Measurements from ENCODE around the gene POLR1E. TPM values are rescaled to one million over a fixed set of nuclear protein-coding genes. Genes with fewer than 3 reads are reported as not detected.
A peak's percentile ranks its signal among the peaks of the same experiment; 100 is the strongest.

The POLR1E gene
- total and polyA plus RNA-seq, 10 of the 15 experiments (the other 5 are each of a cell fraction or from before 2014, with no cell fraction given) = 13.7 to 71.3 (median 50.4) TPM

DNA sequence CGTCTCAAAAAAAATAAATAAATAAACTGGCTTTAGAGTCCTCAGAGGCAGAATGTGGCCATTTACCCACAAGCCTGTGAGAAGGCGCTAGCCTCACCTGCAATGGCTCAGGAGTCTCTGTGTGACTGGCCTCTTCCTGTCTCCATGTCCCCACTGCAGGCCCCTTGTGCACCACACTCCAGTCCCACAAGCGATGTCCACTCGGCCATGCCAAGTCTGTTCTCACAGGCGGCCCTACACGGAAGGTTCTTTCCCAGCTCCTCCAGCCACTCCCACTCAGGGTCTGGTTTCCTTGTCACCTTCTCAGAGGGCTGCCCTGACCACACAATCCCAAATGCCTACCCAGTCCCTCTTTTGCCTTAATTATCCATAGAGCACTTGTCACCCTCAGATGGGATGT, 38.2 kb downstream of the POLR1E start (continued):
- TF ChIP-seq CEBPB (IDR thresholded peaks at IDR 0.05; ENCODE audit: borderline replicate concordance in 1 of 2, low read depth in 2 of 2, low read length in 2 of 2) (no peak), CREB1 (IDR thresholded peaks at IDR 0.05; ENCODE audit: low read depth) (no peak), NBN (IDR thresholded peaks at IDR 0.05) (no peak), KAT2A (conservative IDR thresholded peaks at IDR 0.05; ENCODE audit: control insufficient read depth, low read depth, low read length) (no peak), HSF1 (IDR thresholded peaks at IDR 0.05; ENCODE audit: low read depth, low read length) (no peak)
- TF ChIP-seq, protein P1, sequence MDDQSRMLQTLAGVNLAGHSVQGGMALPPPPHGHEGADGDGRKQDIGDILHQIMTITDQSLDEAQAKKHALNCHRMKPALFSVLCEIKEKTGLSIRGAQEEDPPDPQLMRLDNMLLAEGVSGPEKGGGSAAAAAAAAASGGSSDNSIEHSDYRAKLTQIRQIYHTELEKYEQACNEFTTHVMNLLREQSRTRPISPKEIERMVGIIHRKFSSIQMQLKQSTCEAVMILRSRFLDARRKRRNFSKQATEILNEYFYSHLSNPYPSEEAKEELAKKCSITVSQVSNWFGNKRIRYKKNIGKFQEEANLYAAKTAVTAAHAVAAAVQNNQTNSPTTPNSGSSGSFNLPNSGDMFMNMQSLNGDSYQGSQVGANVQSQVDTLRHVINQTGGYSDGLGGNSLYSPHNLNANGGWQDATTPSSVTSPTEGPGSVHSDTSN (IDR thresholded peaks at IDR 0.05; ENCODE audit: insufficient replicate concordance, low read depth, low read length) = no peak

GRCh38 chr9:37528652-37529471, 43.1 kb downstream of the POLR1E start:
- RAD21 ChIA-PET (ENCODE audit: unreplicated experiment) = no interaction called here
- H3K27me3 ChIP-seq (replicated peaks in 1 of 2; ENCODE audit: control insufficient read depth in 2 of 2, insufficient read depth in 2 of 2, low read length in 1 of 2) = no peaks in the 10 kb centered on the region
- H3K36me3 ChIP-seq (ENCODE audit: control insufficient read depth in 2 of 2, insufficient read depth in 2 of 2, low read length in 1 of 2) = peaks cover 0 to 12% of the 10 kb centered on the region in 2 experiments; a peak in 2 of 4 replicates
- 18% methylated on average over 18 of the region's 18 CpGs for WGBS (ENCODE audit: insufficient coverage, insufficient replicate concordance, low lambda C conversion rate, missing lambda C conversion rate)
- POLR2A ChIA-PET = interaction anchor here (0.5 to 0.8 kb wide), 2 partner anchors 10 to 63 kb away, joined by 3 to 4 read pairs; partner anchors contain the start of gene TOMM5
- H3K9me3 ChIP-seq (replicated peaks; ENCODE audit: control insufficient read depth, insufficient read depth, low read length) = no peaks in the 10 kb centered on the region
- H3K4me1 ChIP-seq (ENCODE audit: control insufficient read depth, insufficient read depth, low read length) = peaks cover 26% of the 10 kb centered on the region
- SMC1A ChIA-PET (ENCODE audit: uncharacterized antibody, unreplicated experiment) = interaction anchor here (1.0 kb wide), 1 partner anchor 38 kb away, joined by 3 read pairs; no protein-coding TSS in a partner anchor
- DNase-seq (ENCODE audit: low read depth, low spot score) = peak; percentile 40
- peak; percentile 94 for FAIRE-seq
- BruUV-seq (replicated peaks) = no TSS peak
- intact Hi-C loops (cut with micrococcal nuclease; ENCODE audit: unreplicated experiment) = no loop called here
- H2AFZ ChIP-seq (ENCODE audit: control insufficient read depth, low read depth, low read length) = peak overlapping the region; percentile 54
- CTCF ChIA-PET = interaction anchor here (0.6 kb wide), 1 partner anchor 115 kb away, joined by 3 read pairs; no protein-coding TSS in a partner anchor
- peak overlapping the region; percentile 7; the same call in 1 of the 2 replicates for H3K9ac ChIP-seq (ENCODE audit: control insufficient read depth, insufficient read depth, low read length)
- in situ Hi-C loops (cut with MboI) = no loop called here
- H3K27ac ChIP-seq (ENCODE audit: control insufficient read depth, insufficient read depth) = peak overlapping the region; percentile 58
- H3K79me2 ChIP-seq (ENCODE audit: control insufficient read depth, insufficient read depth, low read length) = no peaks in the 10 kb centered on the region
- no peak overlapping the region for H3K4me3 ChIP-seq
- peak overlapping the region; percentile 54 for H3K4me2 ChIP-seq (ENCODE audit: control insufficient read depth, insufficient read depth)
- H4K20me1 ChIP-seq (ENCODE audit: control insufficient read depth, insufficient read depth) = no peaks in the 10 kb centered on the region
- ATAC-seq = peak; percentile 86
- TF ChIP-seq NFIC (IDR thresholded peaks at IDR 0.05; ENCODE audit: low read depth, low read length) (no peak; the same call in 1 of the 2 replicates), RAD51 (IDR thresholded peaks at IDR 0.05) (no peak), NR2F1 (conservative IDR thresholded peaks at IDR 0.05) (peak; percentile 48; the same call in 1 of the 2 replicates), EP300 (IDR thresholded peaks at IDR 0.05; ENCODE audit: borderline replicate concordance in 1 of 2, control insufficient read depth in 1 of 2, low read depth in 2 of 2, low read length in 2 of 2) (peak in 1 of 2 experiments; percentile 67; a peak in 1 of 4 replicates), CREM (IDR thresholded peaks at IDR 0.05; ENCODE audit: low read depth) (peak; percentile 95), CBX3 (IDR thresholded peaks at IDR 0.05; ENCODE audit: borderline replicate concordance, low read depth) (no peak), CHD4 (IDR thresholded peaks at IDR 0.05) (no peak), RB1 (IDR thresholded peaks at IDR 0.05; ENCODE audit: borderline replicate concordance) (no peak), MTA2 (IDR thresholded peaks at IDR 0.05; ENCODE audit: low read depth) (peak; percentile 53; the same call in 1 of the 2 replicates), EED (IDR thresholded peaks at IDR 0.05; ENCODE audit: low read depth) (peak; percentile 71), MTA3 (IDR thresholded peaks at IDR 0.05; ENCODE audit: borderline replicate concordance, low read length) (no peak)
- TF ChIP-seq, protein P2, sequence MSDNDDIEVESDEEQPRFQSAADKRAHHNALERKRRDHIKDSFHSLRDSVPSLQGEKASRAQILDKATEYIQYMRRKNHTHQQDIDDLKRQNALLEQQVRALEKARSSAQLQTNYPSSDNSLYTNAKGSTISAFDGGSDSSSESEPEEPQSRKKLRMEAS (IDR thresholded peaks at IDR 0.05; ENCODE audit: low read depth, low read length) = no peak

Measured in GM12878 (cell line).